HUES64 (cell line): Measurements from ENCODE around the gene INPP1. TPM values are rescaled to one million over a fixed set of nuclear protein-coding genes. Genes with fewer than 3 reads are reported as not detected.
"Not testable (repeated sequence)": the region's sequence is repeated elsewhere in the genome, so short reads cannot be mapped to it uniquely, and the experiment has no call there.

ENCODE experiments used
- H3K27ac ChIP-seq: 2 replicates; pipeline ENCODE4 v1.7.0; 2013; ENCODE audit warnings: low read depth, low read length, inconsistent platforms
- H3K27me3 ChIP-seq: 2 replicates; pipeline ENCODE4 v1.6.1; 2013; ENCODE audit warnings: mild to moderate bottlenecking, low read length; ENCODE audit not compliant: insufficient read depth
- H3K36me3 ChIP-seq: 2 replicates; pipeline ENCODE4 v1.6.1; 2013; ENCODE audit warnings: mild to moderate bottlenecking, low read length; ENCODE audit not compliant: insufficient read depth
- H3K4me1 ChIP-seq: 2 replicates; pipeline ENCODE4 v1.6.1; 2013; ENCODE audit warnings: mild to moderate bottlenecking, low read length, moderate library complexity; ENCODE audit not compliant: insufficient read depth
- H3K4me3 ChIP-seq: 2 replicates; pipeline ENCODE4 v1.5.1; 2013; ENCODE audit warnings: mild to moderate bottlenecking, low read length, moderate library complexity
- H3K9ac ChIP-seq: 2 replicates; pipeline ENCODE4 v1.6.1; 2013; ENCODE audit warnings: mild to moderate bottlenecking, low read depth, low read length
- H3K9me3 ChIP-seq: 2 replicates; pipeline ENCODE4 v1.6.1; 2013; ENCODE audit warnings: low read depth, low read length; ENCODE audit not compliant: insufficient read depth
- WGBS: fragments of 150-250, 120-280 bp; methylation state at CpG from one replicate; pipeline ENCODE4 v1.1.7; 2013; ENCODE audit warnings: missing lambda C conversion rate; 5-methylcytosine and 5-hydroxymethylcytosine counted together
- polyA plus RNA-seq, 2 experiments: library from polyadenylated mRNA; stranded (reverse); fragments of 50-300 nt; gene quantifications; one replicate each; pipeline ENCODE4 v1.2.3, GENCODE V29; 2013

The INPP1 gene, protein sequence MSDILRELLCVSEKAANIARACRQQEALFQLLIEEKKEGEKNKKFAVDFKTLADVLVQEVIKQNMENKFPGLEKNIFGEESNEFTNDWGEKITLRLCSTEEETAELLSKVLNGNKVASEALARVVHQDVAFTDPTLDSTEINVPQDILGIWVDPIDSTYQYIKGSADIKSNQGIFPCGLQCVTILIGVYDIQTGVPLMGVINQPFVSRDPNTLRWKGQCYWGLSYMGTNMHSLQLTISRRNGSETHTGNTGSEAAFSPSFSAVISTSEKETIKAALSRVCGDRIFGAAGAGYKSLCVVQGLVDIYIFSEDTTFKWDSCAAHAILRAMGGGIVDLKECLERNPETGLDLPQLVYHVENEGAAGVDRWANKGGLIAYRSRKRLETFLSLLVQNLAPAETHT
- polyA plus RNA-seq (2013, experiment 1 of 2): 2.1 TPM
- 2.7 TPM for polyA plus RNA-seq (2013, experiment 2 of 2)

DNA sequence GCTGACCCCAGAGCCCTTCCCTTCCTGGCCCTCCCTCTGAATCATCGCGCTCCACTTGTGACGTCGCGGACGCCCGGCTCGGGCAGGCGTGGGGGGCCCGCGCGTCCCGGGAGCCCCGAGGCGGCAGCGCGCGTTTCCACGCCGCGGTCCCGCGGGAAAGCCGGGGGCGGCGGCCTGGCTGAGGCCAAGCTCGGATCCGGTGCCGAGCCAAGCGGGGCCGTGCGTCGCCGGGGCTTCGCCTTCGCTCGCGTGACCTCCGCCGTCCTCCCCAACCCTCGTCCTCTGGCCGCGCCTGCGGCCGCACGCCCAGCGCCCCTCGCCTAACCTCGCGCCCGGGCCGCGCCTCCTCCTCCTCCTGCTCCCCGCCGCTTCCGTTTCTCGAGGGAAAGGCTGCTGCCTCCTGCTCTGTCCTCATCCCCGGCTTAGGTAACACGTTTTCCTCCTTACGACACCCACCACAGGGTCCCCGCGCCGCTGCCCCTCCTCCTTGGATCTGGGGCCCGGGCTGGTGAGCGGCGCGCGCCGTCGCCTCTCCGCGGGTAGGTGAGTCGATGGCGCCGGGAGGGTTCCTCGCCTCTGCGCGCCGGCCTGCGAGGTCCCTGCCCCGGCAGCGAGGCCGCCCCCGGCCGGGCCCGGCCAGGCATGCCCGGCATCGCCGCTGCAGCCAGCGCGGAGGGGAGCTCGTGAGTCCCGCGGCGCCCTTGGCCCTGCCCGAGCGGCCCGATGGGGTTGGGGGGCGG lies at the start of gene INPP1:
Gene INPP1 (plus strand): TSS at position 54 of the 740 bp plus-strand sequence. CDS start 16,514 bp downstream, outside the sequence.
- H3K36me3 ChIP-seq: no peaks in the 10 kb centered on the region
- peak within 1 kb of the TSS; percentile 51 for H3K9ac ChIP-seq
- peak within 1 kb of the TSS; percentile 63 for H3K4me3 ChIP-seq
- H3K27me3 ChIP-seq: peaks cover 31% of the 10 kb centered on the region
- no peak within 1 kb of the TSS for H3K27ac ChIP-seq
- H3K9me3 ChIP-seq: no peaks in the 10 kb centered on the region
- WGBS: 1% methylated on average over 99 of the region's 99 CpGs
- H3K4me1 ChIP-seq: 0 out of 2 replicates have a peak, but pooled peaks cover 9% of the 10 kb centered on the region

DNA sequence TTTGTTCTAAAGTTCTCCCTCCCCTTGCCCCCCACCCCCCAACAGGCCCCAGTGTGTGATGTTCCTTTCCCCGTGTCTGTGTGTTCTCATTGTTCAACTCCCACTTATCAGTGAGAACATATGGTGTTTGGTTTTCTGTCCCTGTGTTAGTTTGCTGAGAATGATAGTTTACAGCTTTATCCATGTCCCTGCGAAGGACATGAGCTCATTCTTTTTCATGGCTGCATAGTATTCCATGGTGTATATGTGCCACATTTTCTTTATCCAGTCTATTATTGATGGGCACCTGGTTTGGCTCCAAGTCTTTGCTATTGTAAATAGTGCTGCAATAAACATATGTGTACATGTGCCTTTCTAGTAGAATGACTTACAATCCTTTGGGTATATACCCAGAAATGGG lies 45.5 kb upstream of the INPP1 start:
- H3K9ac ChIP-seq, H3K9me3 ChIP-seq, H3K4me1 ChIP-seq, H3K4me3 ChIP-seq, H3K27ac ChIP-seq, H3K27me3 ChIP-seq: not testable (repeated sequence)
- WGBS: 100% methylated on average over 1 of the region's 2 CpGs
- H3K36me3 ChIP-seq: peaks cover 46% of the 10 kb centered on the region

DNA sequence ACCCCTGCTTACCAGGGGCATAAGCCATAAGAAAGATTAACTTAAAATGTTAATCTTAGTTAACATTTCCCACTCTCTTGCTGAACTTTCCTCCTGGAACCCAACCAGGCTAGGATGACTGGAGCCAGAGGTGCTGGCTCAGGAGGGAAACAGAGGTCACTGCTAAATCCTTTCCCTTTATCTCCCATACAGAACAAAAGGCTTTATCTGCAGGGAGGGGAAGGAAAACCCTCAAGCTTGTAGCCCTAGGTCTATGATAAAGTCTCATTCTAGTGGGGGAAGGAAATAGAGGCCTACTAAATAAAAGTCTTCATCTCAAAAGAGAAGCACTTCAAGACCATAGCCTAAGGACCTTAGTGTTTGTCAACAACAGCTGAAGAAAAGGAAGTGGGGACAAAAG lies 42.4 kb upstream of the INPP1 start:
- peaks cover 24% of the 10 kb centered on the region for H3K36me3 ChIP-seq
- H3K27ac ChIP-seq: peak overlapping the region; percentile 23; the same call in 1 of the 2 replicates
- H3K9ac ChIP-seq: no peak overlapping the region
- H3K4me3 ChIP-seq: no peak overlapping the region
- H3K4me1 ChIP-seq: peaks cover 9% of the 10 kb centered on the region; the same call in 1 of the 2 replicates
- H3K27me3 ChIP-seq: no peaks in the 10 kb centered on the region
- no peaks in the 10 kb centered on the region for H3K9me3 ChIP-seq

DNA sequence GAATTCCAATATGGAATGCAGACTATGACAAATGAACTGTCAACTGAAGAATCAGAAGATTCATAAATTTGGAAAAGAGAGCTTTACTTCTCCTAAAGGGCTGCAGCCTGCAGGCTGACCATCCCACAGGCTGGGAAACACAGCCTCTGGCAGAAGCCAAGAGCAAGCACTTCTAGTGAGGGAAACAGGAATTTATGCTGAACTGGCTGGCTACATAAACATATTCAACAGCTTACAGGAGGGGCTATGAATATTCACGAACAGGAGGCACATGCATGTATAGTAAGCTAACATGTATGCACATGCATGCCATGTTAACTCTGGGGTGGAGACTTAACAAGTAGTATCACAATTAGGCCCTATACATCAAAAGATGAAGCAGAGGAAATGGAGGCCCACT lies 41.3 kb upstream of the INPP1 start:
- H3K4me1 ChIP-seq: peaks cover 9% of the 10 kb centered on the region; the same call in 1 of the 2 replicates
- H3K4me3 ChIP-seq: no peak overlapping the region
- H3K27ac ChIP-seq: no peak overlapping the region
- H3K36me3 ChIP-seq: peaks cover 20% of the 10 kb centered on the region
- WGBS: 100% methylated on average over 1 of the region's 1 CpG
- H3K9me3 ChIP-seq: no peaks in the 10 kb centered on the region
- H3K27me3 ChIP-seq: no peaks in the 10 kb centered on the region
- no peak overlapping the region for H3K9ac ChIP-seq

DNA sequence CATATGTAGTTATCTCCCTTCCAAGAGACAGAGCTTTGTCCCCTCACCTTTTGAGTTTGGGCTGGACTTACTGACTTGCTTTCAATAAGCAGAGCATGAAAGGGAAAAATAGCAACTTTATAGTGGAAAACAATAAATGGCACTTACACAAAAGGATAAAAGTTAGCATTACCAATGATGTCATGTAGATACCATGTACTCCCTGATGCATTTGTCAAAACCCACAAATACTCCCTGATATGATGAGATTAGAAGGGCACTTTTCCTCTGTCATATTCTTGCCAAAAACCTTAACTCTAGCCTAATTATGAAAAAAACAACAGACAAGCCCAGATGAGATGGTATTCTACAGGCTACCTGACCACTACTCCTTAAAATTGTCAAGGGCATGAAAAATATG lies 39.7 kb upstream of the INPP1 start:
- Histone ChIP-seq H3K36me3 (peaks cover 34% of the 10 kb centered on the region), H3K4me1 (peaks cover 9% of the 10 kb centered on the region; the same call in 1 of the 2 replicates), H3K27me3 (no peaks in the 10 kb centered on the region)

DNA sequence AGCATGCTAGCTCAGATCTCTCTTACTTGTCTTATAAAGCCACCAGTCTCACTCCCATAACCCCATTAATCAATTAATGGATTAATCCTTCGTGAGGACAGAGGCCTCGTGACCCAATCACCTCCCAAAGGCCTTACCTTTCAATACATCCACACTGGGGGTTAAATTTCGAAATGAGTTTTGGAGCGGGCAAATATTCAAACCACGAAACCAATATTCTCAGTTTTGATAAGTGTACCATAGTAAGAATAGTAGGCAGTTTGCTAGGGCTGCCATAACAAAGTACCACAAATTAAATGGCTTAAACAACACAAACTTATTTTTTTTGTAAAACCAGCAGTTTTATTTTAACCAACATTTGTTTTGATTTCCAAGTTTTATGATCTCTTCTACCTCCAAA lies 39.0 kb upstream of the INPP1 start:
- H3K4me1 ChIP-seq: peaks cover 9% of the 10 kb centered on the region; the same call in 1 of the 2 replicates
- no peaks in the 10 kb centered on the region for H3K27me3 ChIP-seq
- peaks cover 40% of the 10 kb centered on the region for H3K36me3 ChIP-seq
- WGBS: 96% methylated on average over 4 of the region's 5 CpGs
- H3K27ac ChIP-seq: no peak overlapping the region
- H3K9me3 ChIP-seq: no peaks in the 10 kb centered on the region
- H3K4me3 ChIP-seq: no peak overlapping the region
- H3K9ac ChIP-seq: no peak overlapping the region

More for the DNA sequence above, 39.7 kb upstream of the INPP1 start:
- H3K27ac ChIP-seq: no peak overlapping the region
- no peak overlapping the region for H3K4me3 ChIP-seq
- H3K9ac ChIP-seq: no peak overlapping the region
- H3K9me3 ChIP-seq: no peaks in the 10 kb centered on the region

DNA sequence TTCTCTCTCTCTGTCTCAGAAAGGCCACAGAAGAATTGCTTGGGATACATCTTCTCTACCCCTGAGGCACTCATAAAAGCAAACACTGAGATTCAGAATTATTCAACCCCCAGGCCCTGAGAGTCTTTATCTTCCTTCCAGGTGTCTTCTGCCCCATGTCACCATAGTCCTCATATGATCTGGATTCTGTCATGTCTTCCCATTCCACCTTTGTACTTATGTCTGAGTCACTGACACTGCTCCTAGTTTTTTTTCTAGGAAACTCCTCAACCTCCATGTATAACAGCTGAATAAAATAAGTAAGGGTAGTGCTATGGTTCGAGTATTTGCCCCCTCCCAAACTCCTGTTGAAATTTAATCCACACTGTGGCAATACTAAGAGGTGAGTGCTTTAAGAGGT lies 35.4 kb upstream of the INPP1 start:
- WGBS: 100% methylated on average over 1 of the region's 1 CpG
- Histone ChIP-seq H3K4me1 (0 out of 2 replicates have a peak, but pooled peaks cover 3% of the 10 kb centered on the region), H3K9me3 (no peaks in the 10 kb centered on the region), H3K4me3 (no peak overlapping the region), H3K9ac (no peak overlapping the region), H3K36me3 (peaks cover 43% of the 10 kb centered on the region), H3K27ac (no peak overlapping the region), H3K27me3 (no peaks in the 10 kb centered on the region)

DNA sequence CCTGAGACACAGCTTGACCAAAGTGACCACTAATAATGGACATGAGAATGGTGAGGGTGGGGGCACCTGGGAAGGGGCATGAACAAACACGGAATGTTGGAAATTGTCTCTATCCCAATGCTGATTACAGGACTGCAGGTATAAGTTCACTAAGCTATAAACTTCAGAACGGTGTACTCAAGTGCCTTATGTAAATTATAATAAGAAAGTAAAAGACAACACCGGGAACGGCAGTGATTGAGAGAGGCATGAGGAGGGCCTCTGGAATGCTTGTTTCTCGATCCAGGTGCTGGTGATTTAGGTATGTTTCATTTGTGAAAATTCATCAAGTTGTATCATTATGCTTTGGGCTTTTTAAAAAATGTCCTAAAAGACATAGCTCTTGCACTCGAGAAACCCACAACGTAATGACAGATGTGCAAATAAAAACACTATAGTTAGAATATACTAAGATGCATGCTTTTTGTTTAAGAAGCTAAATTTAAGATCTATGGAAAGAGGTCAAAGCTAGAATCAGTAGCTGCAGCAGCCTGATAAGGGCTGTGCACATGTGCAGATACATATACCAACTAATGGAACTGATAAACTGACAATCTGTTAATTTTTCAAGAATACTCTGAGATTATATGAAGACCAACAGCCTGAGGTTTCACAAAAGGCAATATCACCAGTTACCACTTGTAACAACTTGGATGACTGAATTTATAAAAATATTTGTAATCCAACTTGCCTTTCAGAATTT lies 31.3 kb upstream of the INPP1 start:
- WGBS: 96% methylated on average over 5 of the region's 7 CpGs

DNA sequence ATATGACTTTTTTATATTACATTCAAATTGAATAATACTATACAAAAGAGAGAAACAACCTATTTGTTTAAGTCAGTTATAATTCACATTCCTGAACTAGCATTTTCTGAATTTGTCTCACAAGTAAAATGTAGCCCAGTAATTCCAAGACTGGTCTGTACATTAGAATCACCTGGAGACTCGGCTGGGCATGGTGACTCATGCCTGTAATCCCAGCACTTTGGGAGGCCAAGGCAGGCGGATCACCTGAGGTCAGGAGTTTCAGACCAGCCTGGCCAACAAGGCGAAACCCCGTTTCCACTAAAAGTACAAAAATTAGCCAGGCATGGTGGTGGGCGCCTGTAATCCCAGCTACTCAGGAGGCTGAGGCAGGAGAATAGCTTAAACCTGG lies 30.8 kb upstream of the INPP1 start:
- not testable (repeated sequence) for H3K9ac ChIP-seq, H3K27ac ChIP-seq, H3K4me3 ChIP-seq, H3K27me3 ChIP-seq, H3K9me3 ChIP-seq, H3K4me1 ChIP-seq
- WGBS: 94% methylated on average over 5 of the region's 5 CpGs
- H3K36me3 ChIP-seq: peaks cover 34% of the 10 kb centered on the region

More for the DNA sequence above, 31.3 kb upstream of the INPP1 start:
- H3K36me3 ChIP-seq: peaks cover 40% of the 10 kb centered on the region
- no peak overlapping the region for H3K27ac ChIP-seq
- H3K9me3 ChIP-seq: no peaks in the 10 kb centered on the region
- no peak overlapping the region for H3K9ac ChIP-seq
- H3K4me1 ChIP-seq: 0 out of 2 replicates have a peak, but pooled peaks cover 3% of the 10 kb centered on the region
- H3K4me3 ChIP-seq: no peak overlapping the region
- H3K27me3 ChIP-seq: no peaks in the 10 kb centered on the region

DNA sequence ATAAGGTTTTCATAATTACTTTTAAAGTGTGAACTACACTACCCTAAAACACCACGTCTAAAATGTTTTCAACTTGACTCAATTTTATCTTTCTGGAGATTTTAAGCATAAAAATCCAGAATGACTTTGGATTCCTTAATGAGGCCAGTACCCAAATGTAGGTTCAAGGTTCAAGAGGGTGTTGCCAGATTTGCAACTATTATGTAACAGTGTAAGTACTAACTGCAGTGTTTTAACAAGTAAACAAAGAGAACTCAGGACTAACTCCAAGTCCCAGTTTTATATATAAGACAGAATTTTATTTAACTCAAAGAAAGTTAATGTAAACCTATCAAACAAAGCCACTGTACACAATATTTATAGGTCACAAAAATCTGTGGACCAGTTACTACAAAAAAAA lies 29.5 kb upstream of the INPP1 start:
- H3K27ac ChIP-seq: no peak overlapping the region
- H3K36me3 ChIP-seq: peaks cover 21% of the 10 kb centered on the region
- 92% methylated on average over 1 of the region's 1 CpG for WGBS
- H3K27me3 ChIP-seq: no peaks in the 10 kb centered on the region
- no peak overlapping the region for H3K4me3 ChIP-seq
- H3K9ac ChIP-seq: no peak overlapping the region
- no peaks in the 10 kb centered on the region for H3K9me3 ChIP-seq
- H3K4me1 ChIP-seq: peaks cover 8% of the 10 kb centered on the region; the same call in 1 of the 2 replicates

DNA sequence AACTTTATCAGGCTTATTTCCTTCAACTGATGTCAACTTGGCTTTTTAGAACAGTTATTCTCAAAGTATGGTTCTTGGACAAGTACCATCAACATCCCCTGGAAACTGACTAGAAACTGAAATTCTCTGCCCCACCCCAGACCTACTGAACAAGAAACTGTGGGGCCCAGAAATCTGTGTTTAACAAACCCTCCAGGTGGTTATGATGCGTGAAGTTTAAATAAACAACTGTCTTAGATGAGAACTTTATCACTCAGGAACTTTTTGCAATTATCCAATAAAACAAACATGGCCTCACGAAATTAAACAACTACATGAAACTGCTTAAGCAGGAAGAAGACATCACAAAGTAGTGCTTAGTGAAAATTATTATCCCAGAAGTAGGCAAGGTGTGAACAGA lies 28.1 kb upstream of the INPP1 start:
- peaks cover 11% of the 10 kb centered on the region for H3K36me3 ChIP-seq
- no peaks in the 10 kb centered on the region for H3K27me3 ChIP-seq
- no peak overlapping the region for H3K27ac ChIP-seq
- H3K9me3 ChIP-seq: no peaks in the 10 kb centered on the region
- H3K4me1 ChIP-seq: peaks cover 12% of the 10 kb centered on the region
- WGBS: 94% methylated on average over 2 of the region's 2 CpGs
- no peak overlapping the region for H3K4me3 ChIP-seq
- no peak overlapping the region for H3K9ac ChIP-seq
